ENCODE measurements around the gene PDZD2.
A peak's percentile ranks its signal among the peaks of the same experiment; 100 is the strongest.
"Not testable (repeated sequence)": the region's sequence is repeated elsewhere in the genome, so short reads cannot be mapped to it uniquely, and the experiment has no call there.

PDZD2 gene

DNA sequence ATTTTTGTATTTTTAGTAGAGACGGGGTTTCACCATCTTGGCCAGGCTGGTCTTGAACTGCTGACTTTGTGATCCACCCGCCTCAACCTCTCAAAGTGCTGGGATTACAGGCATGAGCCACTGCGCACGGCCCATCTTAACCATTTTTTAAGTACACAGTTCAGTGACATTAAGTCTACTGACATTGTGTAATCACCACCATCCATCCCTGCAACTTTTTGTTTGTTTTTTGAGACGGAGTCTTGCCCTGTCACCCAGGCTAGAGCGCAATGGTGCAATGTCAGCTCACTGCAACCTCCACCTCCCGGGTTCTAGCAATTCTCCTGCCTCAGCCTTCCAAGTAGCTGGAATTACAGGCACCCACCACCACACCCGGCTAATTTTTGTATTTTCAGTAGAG lies 480.0 kb downstream of the PDZD2 start:
- not testable (repeated sequence) for DNase-seq

GRCh38 chr5:32123058-32123805 lies 484.3 kb downstream of the PDZD2 start:
- no peak for DNase-seq

DNA sequence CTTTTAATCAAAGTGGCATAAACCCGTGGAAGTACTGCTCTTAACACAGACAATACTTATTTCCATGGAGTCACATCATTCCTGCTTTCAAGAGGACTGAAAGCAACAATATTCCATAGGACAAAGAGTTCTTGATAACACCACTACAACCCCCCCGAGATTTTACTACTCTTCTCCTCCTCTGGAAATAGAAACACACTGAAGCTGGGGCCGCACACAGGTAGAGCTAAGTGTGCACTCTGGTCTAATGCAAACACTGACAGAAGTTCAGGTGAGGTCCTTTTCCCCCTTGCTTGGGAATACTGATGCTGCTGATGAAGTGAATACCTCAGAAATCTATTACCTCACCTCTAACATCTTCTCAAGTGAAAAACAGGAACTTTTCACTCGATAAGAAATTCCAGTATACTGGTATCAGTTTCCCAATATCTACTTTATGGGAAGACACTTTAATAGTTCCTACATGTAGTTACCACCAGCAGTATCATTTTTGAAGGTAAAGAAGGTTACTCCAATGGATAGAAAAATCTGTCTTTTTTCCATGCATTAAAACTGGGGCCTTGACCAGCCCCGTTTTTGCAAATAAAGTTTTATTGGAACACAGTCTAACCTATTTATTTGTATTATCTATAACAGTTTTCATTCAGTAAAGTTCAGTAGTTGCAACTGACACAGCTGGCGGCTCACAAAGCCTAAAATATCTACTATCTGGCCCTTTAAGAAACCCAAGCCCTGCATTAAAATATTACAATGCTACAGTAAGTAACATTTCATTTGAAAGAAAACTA lies 485.2 kb downstream of the PDZD2 start:
- no peak for DNase-seq

DNA sequence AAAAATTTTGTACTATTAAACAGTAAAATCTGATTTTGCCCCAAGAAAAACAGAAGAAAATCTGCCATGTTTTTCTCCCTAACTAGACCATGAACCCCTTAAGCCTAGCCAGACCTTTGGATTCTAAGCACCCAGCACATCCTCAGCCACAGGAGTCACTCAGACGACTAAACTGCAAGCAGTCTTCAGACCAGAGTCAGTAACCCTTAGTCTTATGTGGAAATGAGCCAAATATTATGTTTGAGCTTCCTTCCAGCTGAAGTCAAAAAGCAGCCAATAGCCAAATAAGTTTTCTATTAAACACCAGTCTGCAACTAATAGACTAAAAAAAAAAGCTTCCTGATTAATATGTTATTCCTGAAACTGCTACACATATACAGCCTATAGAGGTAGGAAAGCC lies 487.8 kb downstream of the PDZD2 start:
- no peak for DNase-seq

- DNase-seq: no peak
Observed at GRCh38 chr5:32127711-32128110, 488.8 kb downstream of the PDZD2 start.

DNA sequence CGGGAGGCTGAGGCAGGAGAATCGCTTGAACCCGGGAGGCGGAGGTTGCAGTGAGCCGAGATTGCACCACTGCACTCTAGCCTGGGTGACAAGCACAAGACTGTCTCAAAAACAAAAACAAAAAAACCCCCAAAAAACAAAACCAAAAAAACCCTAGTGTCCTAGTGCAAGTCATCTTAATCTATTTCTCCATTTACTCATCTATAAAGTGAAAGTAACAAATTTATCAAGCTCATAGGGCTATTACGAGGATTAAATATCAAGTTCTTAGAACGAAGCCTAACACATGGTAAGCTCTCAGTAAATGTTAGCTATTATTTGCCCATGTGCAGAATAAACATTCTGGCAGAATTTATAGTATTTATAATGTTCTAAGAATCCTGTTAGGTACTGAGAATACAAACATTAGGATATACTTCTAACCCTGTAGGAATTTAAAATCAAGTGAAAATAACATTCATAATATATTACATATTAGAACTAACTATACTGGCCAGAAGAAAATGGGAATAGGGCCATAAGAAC lies 490.2 kb downstream of the PDZD2 start:
- DNase-seq: no peak

- no peak for DNase-seq
Observed at GRCh38 chr5:32130865-32131264, 491.9 kb downstream of the PDZD2 start.

DNA sequence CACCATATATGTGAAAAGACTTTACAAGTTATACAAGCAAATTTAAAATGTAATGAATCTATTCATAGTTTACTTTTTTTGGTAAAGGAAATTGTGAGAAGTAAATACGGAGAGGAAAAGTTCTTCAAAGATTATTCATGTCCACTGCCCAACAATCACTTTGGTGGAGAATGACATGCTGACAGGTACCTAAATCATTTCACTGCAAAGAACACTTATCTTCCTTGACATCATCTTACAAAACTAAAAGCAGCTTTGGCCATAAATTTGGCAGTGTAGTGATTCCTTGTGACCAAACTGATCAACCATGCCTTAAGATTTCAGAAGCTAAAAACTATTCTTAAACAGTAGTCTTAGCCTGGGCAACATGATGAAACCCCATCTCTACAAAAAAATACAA lies 492.7 kb downstream of the PDZD2 start:
- DNase-seq: no peak

DNA sequence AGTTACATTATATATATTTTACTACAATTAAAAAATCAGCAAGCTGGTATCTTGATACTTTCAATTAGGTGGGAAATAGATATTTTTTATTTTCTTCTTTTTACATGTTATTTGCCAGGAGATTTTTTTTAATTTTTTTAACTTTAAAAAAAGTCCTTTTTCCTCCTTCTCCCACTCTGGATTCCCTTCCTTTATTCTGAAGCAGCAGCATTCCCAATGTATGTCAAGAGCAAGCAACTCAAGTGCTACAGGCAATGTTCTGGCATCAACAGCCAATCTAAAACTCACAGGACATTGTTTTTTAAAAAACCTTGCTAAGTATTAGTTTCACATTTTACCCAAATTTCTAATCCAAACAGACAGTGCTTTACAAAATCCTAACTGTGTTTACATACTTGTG lies 493.8 kb downstream of the PDZD2 start:
- no peak for DNase-seq

GRCh38 chr5:32135086-32135485 lies 496.2 kb downstream of the PDZD2 start:
- DNase-seq: no peak

DNA sequence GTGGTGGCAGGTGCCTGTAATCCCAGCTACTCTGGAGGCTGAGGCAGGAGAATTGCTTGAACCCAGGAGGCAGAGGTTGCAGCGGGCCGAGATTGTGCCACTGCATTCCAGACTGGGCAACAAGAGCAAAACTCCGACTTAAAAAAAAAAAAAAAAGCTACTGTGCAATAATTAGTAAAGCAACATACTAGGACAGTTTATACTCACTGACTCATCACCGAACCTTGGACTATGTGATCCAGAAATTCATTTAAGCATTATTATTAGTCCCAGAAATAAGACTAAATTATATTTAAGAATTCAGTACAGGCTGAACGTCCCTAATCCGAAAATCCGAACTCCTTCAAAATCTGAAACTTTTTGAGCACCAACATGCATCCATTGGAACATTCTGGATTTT lies 497.4 kb downstream of the PDZD2 start:
- no peak for DNase-seq

- peak; percentile 13 for DNase-seq
Observed at GRCh38 chr5:32138839-32139493, 500.0 kb downstream of the PDZD2 start.

GRCh38 chr5:32143617-32144377 lies 504.9 kb downstream of the PDZD2 start:
- no peak for DNase-seq

DNA sequence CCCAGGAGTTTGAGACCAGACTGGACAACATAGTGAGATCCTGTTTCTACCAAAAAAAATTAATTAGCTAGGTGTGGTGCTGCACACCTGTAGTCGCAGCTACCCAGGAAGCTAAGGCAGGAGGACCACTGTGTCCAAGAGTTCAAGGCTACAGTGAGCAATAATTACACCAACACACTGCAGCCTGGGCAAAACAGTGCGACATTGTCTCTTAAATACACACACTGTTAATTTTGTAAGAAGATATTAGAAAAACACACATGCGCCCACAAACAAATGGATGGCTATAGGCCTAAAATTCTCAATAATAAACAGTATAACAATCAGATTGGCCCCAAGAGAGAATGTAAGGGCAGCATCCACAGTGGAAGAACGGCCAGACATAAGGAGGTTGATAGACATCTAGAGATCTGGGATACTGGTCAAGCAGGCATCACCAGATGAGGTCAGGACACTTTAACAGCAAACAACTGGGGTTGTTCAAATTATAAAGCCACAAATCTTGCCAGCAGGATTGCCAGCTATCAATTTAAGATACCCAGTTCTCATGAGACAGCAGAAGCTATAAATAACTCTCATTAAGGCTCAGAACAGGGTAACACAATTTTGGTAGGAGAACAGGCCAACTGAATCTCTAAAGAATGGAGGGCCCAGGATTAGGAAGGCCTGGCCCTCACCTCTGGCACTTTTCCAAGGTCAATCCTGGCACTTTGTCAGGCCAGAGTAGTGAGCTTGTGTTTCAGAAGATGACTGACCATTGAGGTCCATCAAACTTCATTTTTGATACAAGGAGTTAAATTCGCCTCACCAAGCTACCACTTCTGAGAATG lies 505.7 kb downstream of the PDZD2 start:
- no peak for DNase-seq

DNA sequence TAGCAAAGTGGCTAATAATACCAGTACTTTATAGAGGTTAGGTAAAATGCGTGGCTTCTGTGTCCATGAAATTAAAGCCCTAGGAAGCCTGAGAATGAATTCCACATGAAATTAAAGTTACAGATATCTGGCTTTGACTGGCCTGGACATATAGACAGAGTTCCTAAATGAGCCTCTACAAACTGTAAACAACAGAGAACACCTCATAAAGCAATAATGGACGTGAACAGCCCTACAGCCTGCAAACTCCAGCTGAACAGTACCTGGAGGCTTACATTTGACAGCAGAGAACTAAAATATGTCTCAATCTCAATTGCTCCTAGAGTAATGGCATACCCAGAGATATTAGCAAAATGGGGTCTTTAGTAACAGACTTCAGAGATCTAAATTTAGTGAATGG lies 506.4 kb downstream of the PDZD2 start:
- DNase-seq: no peak

GRCh38 chr5:32147236-32147635 lies 508.3 kb downstream of the PDZD2 start:
- DNase-seq: no peak

GRCh38 chr5:32147959-32148358 lies 509.0 kb downstream of the PDZD2 start:
- DNase-seq: no peak

DNA sequence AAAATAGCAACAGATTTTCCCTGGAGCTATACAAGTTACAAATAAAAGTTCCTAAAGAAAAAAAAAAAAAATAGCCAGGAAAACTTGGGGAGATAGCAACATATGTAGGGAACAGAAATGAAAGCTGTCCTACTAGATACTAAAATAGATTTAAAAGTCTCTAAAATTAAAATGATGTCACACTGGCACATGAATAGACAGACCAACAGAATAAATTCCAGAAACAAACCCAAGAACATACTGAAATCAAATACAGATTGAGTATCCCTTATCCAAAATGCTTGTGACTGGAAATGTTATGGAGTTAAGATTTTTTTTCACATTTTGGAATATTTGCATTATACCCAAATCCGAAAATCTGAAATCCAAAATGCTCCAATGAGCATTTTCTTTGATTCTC lies 511.4 kb downstream of the PDZD2 start:
- no peak for DNase-seq

- DNase-seq: no peak
Observed at GRCh38 chr5:32151198-32151597, 512.3 kb downstream of the PDZD2 start.

DNA sequence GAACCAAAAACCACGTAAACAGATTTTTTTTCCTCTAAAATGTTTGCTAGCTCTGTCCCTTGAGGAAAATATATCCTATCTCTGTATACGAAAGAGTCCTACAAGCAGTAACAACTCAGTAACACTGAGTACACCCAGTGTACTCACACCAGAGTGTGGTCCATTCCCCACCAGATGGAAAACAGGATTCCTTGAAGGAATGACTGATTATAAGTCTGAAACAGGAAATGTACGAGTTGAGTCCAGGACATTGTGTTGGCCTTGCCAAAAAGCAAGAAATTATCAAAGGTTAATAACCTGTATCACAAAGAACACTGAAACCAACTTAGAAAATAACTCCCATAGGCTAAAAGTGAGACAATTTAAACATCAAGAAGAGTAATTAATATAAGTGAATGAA lies 514.8 kb downstream of the PDZD2 start:
- DNase-seq: no peak

DNA sequence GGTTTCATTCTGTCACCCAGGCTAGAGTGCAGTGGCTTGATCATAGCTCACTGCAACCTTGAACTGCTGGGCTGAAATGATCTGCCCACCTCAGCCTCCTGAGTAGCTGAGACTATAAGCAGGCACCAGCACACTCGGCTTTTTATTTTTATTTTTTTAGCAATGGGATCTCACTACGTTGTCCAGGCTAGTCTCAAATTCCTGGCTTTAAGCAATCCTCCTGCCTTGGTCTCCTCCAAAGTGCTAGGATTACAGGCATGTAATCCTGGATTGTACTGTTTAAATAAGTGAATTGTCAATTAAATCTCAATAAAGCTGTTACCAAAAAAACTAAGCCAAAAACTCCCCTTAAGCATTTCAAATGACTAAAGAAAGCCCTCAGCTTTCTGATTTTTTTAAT lies 516.3 kb downstream of the PDZD2 start:
- DNase-seq: no peak

- no peak for DNase-seq
Observed at GRCh38 chr5:32156635-32157034, 517.7 kb downstream of the PDZD2 start.

Data from CD4-positive, alpha-beta T cell treated with Interleukin-21 for 1 hour (primary cell).